NCI-H1417 treated with DMSO at 0.1 percent for 48 hours (cell line): Measurements from ENCODE around the gene C1orf167.

Experiments used
- DNase-seq: peaks from one replicate; lab custom pipeline; 2025; lab: John Stamatoyannopoulos, UW

C1orf167 gene

DNA sequence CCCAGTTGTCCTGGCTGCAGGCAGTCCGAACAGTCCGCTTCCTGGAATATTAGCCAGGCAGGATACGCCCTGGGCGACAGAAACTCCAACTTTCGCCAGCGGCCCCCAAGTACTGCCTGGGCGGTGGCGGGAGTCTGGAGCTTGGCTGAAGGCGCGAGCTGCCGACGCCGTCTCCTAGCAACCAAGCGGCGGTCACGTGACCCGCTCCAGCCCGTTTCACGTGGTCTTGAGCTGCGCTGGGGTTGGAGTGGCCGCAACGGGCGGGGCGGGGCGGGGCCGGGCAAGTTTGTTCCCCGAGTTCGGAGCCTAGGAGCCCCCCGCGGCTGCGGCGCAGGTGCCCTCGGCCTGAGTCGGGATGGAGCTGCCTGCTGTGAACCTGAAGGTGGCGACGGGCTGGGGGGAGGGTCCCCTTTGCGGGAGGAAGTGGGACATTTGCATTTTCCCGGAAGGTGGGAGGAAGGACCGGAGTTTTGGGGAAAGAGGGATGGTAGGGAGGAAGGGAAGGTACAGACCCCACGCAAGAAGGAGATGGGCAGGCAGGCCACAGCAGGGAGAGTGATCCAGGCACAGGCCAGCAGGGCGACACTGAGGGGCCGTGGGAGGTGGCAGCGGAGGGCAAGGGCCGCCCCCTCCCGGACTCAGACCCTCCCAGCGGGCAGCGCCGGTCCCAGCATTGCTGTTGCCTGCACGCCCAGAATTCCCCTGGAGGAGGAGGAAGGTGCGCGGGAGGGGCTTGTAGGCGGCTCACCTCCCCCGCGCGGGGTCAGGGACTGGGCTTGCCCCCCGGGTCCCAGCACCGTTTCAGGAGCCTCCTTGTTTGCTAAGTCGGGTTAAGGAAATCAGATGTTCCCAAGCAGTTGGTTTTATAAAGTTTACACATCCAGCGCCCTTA, 25.9 kb upstream of the C1orf167 start, which contains the start of gene AGTRAP:
Gene AGTRAP, plus strand, starts transcription at position 283 of the 892 bp plus-strand sequence. Its CDS starts 73 bp downstream, at position 356.
- no peak for DNase-seq

DNA sequence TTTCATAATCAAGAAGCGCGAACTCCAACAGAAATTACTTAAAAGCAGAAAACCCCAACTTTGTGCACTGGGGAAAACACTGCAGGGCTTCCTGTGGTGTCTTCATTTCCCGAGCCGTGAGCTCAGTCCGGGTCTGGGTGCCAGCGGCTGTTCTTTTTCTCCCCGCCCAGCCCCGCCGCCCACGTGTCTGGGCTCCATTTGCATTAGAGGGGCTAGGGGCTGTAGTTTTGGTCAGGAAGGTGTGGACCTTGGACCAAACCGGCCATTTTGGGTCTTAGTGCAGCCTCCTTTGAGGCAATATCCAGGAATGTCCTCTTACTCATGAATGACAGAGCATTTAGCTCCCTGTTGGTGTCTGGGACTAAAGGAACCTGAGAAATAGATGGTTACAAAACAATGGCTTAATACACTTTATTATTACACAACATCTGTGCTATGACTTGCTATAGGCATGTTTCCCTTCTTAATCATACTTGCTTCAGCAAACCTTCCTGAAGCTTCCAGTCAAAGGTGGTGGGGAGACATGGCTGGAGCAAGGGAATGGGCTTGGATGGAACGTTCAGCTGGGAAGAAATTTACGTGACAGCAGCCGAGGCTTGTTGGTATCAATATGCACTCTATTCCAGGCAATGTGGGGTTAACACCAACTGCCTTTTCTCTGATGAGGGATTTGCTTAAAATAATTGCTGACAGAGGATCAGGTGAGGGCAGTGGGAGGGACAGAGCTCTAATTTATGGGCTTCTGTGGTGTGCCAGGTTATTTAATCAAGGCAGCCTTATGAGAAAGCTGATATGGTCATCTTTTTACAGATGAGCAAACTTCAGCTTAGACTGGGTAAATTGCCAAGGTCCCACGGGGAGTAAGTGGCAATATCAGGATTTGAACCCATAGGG, 25.0 kb upstream of the C1orf167 start:
- DNase-seq = no peak

DNA sequence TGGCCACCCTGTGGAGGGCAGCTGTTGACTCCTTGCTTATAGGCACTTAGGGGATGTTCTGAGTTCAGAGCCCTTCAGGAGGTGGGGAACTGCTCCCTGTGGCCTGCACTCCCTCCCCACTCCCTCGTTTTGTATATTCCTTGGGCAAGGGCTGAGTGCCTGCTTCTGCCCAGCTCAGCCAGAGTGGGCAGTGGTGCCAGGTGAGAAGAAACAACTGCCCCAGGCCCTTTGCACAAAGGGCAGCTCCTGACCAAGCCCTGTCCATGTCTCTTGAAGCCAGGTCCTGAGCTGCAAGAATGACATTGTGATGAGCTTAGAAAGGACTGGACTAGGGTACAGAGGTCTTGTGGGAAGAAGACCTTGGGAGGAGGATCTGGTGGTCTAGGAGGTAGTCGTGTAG, 23.9 kb upstream of the C1orf167 start:
- DNase-seq = no peak

DNA sequence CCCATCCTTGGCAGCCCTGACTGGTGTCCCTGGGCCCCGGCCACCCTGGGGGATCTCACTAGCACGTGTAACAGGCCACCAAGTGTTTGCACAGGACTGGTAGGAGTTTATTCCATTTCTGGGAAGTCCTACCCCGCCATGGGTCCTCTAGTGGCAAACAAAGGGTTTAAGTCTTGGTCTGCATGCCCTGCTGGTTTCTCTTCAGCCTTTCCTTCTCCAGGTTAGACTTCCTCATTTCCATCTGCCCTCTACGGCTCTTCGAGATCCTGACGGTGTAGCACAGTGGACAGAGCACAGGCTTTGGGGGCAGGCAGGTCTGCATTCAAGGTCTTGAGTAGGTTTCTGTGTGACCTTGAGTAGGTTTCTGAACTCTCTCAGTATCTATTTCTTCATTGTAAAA, 23.2 kb upstream of the C1orf167 start:
- no peak for DNase-seq

DNA sequence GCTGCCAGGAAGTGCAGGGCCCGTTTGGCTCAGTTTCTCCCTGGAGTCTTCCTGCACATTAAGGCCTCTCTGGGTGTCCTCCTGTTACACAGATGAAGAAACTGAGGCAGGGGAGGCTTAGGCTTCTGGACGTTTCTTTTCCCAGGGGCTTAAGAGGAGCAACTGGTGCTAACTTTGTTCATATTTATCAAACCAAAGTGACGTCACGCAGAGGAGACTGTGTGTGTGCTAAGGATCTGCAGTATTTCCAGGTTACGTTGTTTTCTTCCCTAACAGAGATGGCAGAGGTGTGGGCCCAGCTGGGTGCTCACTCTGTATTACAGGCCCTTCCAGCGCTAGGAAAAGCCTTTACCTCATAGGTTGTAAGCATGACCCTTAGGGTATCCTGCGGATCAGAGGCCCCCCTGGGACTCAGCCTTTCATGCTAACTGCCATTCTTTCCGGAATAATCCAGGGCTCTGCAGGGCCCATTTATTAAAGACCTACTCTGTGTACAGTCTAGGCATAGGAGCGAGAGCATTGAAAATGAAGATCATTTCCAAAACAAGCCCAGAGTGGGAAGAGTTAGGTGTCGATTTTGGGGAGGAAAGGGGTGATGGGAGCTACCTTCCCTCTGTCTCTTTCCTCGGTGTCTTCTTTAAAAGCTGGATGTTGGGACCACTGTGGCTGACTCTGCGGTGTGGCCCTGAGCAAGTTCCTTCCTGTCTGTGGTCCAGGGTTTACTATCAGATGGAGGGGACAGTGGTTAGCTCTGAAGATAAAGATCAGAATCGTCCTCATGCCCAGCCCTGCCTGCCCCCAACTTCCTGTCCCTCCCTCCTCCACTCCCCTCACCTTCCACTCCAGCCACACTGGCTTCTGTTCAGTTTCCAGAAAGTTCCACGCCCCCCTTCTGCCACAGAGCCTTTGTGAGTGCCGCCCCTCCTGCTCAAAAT, 21.5 kb upstream of the C1orf167 start:
- DNase-seq = no peak

DNA sequence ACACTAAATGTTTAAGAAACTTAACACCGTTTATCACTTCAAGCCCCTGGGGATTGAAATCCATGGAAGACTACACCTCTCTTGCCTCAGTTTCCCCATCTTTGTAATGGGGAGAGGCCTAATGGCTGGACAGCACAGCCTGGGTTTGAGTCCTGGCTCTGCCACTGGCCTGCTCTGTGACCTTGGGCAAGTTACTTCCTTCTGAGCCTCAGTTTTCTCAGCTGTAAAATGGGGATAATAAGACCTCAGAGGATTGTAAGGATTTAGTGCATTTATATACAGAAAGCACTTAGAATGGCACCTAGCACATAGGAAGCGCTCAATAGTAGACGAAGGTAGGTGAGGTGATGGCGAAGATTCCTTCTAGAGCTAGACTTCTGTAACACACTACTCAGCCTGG, 20.5 kb upstream of the C1orf167 start:
- DNase-seq = no peak

DNA sequence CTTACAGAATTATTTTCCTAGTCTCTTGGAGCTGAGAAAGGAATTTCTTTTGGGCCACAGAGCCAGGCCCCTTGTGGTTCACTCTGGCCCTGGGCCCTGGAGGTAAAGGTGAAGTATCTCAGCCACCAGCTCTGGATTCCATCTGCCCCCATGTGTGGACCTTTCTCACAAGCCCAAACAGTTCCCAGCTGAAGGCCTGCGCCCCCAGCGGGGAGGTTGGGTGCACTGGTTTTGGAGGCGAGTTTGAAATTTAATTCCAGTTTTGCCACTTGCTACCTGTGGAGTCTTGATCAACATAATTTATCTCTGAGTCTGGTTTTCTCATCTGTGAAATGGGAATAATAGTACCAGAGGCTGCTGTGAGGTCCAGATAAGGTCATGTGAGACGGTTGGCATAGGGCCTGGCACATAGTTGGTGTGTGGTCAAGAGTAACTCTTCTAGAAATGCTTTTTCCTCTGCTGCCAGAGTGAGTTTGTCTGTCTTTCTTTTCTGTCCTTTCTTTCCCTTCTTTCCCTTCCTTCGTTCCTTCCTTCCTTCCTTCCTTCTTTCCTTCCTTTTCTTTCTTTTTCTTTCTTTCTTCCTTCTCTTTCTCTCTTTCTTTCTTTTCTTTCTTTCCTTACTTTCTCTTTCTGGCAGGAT, 20.0 kb upstream of the C1orf167 start:
- DNase-seq = no peak

DNA sequence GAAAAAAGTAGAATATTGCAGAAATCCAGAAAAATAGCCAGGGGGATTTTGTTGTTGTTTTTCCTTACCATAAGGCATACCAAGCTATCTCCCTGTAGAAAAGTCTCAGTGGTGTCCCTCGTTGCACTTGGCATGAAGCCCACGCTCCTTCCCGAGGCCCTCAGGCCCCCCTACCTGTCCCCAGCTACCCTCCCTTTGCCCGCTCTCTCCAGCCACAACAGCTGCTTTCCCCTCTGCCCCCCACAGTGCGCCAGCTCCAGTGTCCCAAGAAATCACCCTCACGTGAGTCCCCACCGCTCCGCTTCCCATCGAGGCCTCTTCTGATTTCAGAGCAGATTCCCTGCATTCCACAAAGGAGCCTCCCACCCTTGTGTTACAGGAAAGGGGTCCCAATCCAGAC, 17.7 kb upstream of the C1orf167 start:
- DNase-seq = no peak

DNA sequence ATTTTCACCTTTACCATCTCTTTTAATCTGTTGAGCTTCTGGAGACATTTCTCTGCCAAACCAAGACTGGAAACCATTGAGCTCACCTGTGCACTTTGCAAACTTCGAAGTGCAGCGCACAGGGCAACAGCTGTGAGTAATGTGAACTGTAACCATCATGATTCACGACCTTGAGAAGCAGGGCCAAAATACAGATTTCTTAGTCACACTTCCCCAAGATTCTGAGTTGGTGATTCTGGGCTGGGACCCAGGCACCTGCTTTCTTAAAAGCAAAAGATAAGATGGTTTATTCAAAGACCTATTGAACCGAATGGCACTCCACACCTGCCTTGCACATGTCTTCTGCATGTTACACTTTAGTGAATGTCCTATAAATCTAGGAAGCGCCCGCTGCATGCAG, 15.9 kb upstream of the C1orf167 start:
- DNase-seq = no peak

DNA sequence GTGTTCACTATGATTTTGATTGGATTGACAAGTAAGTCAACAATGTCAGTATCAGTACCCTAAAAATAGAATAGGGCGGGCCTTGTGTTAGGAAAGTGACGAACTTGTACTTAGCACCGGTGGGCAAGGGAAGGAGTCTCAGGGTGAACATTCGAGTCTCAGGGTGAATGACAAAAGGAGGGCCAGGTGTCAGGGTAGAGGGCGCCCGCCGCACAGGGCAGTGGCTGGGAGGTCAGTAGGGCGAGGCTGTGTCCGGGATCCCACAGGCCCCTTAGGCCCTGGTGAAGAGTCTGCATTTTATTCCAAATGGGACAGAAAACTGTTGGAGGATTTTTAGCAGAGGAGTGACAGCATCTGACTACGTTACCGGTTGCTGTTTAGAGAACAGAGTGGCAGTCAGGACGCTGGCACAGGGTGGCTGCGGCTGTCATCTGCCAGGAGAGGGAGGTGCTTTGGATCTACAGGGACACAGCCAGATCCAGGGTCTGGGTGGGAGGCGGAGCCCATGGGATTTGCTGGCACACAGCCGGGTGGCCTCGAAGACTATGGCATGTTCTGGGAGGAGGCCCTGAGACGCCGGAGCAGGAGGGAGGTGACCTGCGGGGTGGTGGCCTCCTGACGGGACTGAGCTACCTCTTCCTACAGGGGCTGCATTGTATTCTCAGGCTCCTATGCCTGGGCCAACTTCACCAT, 15.1 kb upstream of the C1orf167 start:
- DNase-seq = no peak

DNA sequence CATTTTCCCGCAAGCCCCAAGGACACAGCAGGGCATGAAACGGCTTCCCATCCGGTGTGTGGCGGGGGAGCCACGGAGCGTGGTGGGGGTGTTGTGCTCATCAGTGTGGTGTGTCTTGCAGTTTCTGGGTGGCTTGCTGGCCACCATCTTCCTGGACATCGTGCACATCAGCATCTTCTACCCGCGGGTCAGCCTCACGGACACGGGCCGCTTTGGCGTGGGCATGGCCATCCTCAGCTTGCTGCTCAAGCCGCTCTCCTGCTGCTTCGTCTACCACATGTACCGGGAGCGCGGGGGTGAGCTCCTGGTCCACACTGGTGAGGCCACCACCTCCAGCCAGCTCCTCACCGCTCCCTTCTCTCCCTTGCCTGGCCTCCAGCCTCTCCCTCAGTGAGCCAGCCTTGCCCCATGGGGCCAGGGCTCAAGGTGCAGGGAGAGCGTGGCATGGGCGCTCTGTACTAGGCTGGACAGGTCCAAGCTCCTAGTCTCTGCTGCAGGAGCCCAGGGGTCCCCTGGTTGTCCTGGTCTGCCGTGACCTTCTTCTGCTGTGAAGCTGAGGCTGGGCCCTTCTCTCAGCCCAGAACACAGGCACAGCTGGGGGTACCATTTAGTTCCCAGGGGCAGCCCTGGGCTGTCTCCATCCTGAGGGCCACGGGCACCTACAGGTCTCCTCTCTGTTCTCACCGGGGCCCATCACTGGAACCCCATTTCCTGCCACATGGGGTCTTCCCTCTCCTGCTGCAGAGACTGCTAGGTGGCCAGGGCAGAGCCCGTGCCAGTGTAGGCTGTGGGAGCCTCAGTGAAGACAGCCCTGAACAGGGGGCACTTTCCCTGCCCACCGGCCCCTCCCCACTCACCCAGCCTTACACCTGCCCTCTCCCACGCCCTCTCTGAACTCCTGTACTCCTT, 13.4 kb upstream of the C1orf167 start:
- DNase-seq = no peak

DNA sequence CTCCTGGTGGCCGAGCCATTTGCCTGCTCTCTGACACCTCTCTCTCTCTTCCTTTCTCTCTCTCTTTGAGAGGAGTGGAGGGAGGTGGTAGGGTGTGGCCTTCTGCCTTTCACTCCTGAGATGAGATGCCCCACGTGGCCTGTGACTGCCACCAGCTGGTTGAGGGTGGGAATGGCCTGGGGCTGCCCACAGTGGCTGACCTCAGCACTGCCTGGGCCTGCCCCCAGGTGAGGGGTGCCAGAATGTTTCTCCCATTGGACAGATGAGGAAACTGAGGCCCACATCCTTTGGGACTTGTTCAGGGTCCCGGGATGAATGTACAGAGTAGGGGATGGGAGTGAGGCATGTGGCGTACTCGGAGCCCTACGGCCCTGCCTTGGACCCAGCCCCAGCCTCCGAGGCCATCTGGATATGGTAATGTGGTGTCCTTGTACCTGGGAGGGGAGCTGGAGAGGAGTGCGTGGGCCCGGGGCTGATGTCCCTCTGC, 12.7 kb upstream of the C1orf167 start:
- DNase-seq = no peak

DNA sequence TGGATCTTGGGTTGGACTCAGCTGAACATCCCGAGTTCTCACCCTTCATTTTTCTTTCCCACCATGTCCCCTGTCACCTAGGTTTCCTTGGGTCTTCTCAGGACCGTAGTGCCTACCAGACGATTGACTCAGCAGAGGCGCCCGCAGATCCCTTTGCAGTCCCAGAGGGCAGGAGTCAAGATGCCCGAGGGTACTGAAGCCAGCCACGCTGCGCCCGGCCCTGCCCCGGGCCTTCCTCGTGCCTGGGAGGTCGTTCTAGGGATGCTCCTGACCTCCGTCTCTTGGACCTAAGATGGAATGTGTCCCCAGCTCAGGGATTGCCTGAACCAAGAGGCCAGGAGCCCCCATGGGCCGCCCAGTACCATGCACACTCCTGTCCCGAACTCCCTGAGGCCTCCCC, 12.0 kb upstream of the C1orf167 start:
- DNase-seq = no peak

DNA sequence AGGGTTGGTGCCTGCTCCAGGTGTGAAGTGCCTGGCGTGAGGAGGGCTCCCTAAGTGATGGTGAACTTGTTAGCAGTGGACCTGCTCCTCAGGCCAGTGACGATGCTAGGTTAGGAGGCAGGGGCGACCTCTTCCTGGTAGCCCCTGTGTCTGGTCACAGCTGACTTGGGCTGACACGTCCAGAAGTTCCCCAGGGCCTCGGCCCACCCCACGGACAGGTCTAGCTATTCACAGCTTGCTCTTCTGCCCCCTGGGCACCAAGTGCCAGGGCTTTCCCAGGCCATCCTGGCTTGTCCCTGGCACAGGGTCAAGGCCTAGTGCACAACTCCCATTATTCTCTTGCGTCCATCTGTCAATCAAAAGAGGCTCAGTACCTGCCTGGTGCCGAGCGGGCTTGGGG, 10.9 kb upstream of the C1orf167 start:
- no peak for DNase-seq

DNA sequence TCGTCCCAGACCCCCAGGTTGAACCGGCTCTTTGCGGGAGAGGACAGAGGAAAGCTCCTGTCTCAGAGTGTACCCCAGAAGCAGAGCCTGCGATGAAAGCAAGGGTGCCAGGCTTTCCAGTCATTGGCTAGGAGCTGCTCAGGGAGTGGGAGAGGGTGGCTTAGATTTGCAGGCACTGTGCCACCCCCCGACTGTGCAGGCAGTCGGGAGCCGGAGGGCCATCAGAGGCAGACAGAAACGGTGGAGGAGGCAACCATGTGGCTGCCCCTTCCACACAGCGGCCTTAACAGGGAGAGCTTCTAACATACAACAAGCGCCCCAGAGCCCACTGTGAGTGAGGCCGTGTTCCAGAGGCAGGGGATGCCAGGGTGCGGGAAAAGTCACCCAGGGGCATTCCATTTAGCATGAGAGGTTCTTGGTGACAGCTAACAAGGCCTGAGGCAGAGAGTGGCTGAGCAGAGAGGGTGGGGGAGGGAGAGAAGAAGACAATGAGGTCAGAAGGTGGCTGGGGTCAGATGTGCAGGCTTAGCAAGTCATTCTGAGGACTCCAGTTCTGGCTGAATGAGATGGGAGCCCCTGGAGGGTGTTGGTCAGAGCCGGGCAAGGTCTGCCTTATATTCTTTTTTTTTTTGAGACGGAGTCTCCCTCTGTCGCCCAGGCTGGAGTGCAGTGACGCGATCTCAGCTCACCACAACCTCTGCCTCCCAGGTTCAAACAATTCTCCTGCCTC, 9.5 kb upstream of the C1orf167 start:
- no peak for DNase-seq

DNA sequence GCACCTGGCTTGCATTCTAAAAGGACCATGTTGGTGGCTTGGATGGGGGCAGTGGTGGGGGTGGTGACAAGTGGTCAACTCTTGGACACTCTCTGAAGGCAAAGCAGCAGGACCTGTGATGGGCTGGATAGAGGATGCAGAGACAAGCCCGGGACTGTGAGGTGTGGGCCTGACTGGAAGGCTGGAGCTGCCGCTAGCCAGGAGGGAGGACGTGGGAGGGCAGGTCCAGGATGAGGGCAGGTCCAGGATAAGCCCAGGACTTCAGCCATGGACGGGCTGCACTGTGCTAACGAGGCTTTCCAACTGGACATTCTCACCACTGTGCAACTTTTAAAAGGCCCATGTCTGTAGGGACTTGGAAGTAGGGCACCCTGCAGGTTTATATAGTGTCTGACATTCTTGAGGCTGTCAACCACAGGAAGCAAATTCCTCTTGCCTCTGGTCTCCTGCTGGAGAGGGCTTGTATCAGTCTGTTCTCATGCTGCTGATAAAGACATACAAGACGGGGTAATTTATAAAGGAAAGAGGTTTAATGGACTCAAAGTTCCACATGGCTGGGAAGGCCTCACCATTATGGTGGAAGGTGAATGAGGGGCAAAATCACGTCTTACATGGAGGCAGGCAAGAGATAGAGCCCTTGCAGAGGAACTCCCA, 8.3 kb upstream of the C1orf167 start:
- no peak for DNase-seq

DNA sequence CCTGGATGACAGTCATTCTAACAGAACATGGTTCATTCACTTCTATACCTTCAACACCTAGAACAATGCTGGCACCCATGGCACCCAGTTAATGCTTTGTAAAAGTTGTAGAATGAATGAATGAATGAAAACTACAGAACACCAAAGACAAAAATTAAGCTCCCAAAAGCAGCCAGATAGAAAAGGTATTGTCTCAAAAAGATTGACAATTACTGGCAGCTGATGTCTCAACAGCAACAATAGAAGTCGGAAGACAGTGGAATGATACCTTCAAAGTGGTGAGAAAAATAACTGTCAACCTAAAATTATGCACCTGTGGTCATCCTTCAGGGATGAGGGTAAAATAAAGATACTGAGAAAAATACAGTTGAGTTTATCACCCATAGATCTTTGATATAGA, 4.9 kb upstream of the C1orf167 start:
- no peak for DNase-seq

DNA sequence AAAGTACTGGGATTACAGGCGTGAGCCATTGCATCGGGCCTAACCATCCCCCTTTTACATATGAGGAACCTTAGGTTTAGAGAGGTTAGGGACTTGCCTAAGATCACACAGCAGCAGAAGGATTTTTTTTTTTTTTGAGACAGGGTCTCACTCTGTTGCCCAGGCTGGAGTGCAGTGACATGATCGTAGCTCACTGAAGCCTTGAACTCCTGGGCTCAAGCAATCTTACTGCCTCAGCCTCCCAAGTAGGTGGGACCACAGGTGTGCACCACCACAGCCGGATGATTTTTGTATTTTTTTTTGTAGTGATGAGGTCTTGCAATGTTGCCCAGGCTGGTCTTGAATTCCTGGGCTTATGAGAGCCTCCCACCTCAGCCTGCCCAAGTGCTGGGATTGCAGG, 2.2 kb upstream of the C1orf167 start:
- DNase-seq = no peak
